H9 (cell line): Measurements from ENCODE around the gene KCNA2. TPM values are rescaled to one million over a fixed set of nuclear protein-coding genes. Genes with fewer than 3 reads are reported as not detected.
A peak's percentile ranks its signal among the peaks of the same experiment; 100 is the strongest.

Source experiments
- DNase-seq: peaks from one replicate; pipeline ENCODE4 v3.0.0-alpha.2; 2017
- H2AFZ ChIP-seq: one replicate; pipeline ENCODE4 v1.6.1; 2013; ENCODE audit warnings: mild to moderate bottlenecking, low read length, control low read depth, moderate library complexity
- H2AK5ac ChIP-seq: 2 replicates; pipeline ENCODE4 v1.6.1; 2013; ENCODE audit warnings: low read length, control low read depth, mixed read lengths; ENCODE audit not compliant: insufficient read length
- H2BK120ac ChIP-seq: one replicate; pipeline ENCODE4 v1.6.1; 2013; ENCODE audit warnings: low read depth, mild to moderate bottlenecking, low read length, control low read depth, inconsistent platforms; ENCODE audit not compliant: poor library complexity, severe bottlenecking
- H2BK12ac ChIP-seq: 2 replicates; pipeline ENCODE4 v1.6.1; 2013; ENCODE audit warnings: low read length, control low read depth, mixed read lengths, low read depth; ENCODE audit not compliant: insufficient read length
- H2BK15ac ChIP-seq: 2 replicates; pipeline ENCODE4 v1.6.1; 2013; ENCODE audit warnings: low read depth, low read length, control low read depth
- H2BK20ac ChIP-seq: one replicate; pipeline ENCODE4 v1.6.1; 2013; ENCODE audit warnings: low read depth, mild to moderate bottlenecking, low read length, control low read depth, inconsistent platforms; ENCODE audit not compliant: poor library complexity, severe bottlenecking
- H2BK5ac ChIP-seq: 2 replicates; pipeline ENCODE4 v1.6.1; 2013; ENCODE audit warnings: low read length, control low read depth, mixed read lengths; ENCODE audit not compliant: insufficient read length
- H3K14ac ChIP-seq: 2 replicates; pipeline ENCODE4 v1.6.1; 2013; ENCODE audit warnings: low read length, control low read depth; ENCODE audit not compliant: insufficient read depth
- H3K18ac ChIP-seq: 2 replicates; pipeline ENCODE4 v1.6.1; 2013; ENCODE audit warnings: low read depth, mild to moderate bottlenecking, mixed read lengths, low read length, control low read depth; ENCODE audit not compliant: insufficient read length
- H3K23ac ChIP-seq: 2 replicates; pipeline ENCODE4 v1.6.1; 2013; ENCODE audit warnings: low read length, control low read depth, mixed read lengths, low read depth; ENCODE audit not compliant: insufficient read length
- H3K23me2 ChIP-seq: 2 replicates; pipeline ENCODE4 v1.6.1; 2013; ENCODE audit warnings: low read depth, mild to moderate bottlenecking, mixed read lengths, low read length, control low read depth; ENCODE audit not compliant: insufficient read length, poor library complexity, severe bottlenecking
- H3K27ac ChIP-seq: 2 replicates; pipeline ENCODE4 v1.5.1; 2013; ENCODE audit warnings: low read length, control low read depth, mixed read lengths, low read depth; ENCODE audit not compliant: insufficient read length
- H3K27me3 ChIP-seq: 2 replicates; pipeline ENCODE4 v1.6.1; 2013; ENCODE audit warnings: low read length, control low read depth, inconsistent platforms; ENCODE audit not compliant: insufficient read depth
- H3K4ac ChIP-seq: 2 replicates; pipeline ENCODE4 v1.6.1; 2013; ENCODE audit warnings: low read depth, mild to moderate bottlenecking, control low read depth, inconsistent platforms, low read length, moderate library complexity
- H3K4me1 ChIP-seq: 2 replicates; pipeline ENCODE4 v1.6.1; 2013; ENCODE audit warnings: low read length, control low read depth, inconsistent platforms; ENCODE audit not compliant: insufficient read depth
- H3K4me2 ChIP-seq: 2 replicates; pipeline ENCODE4 v1.6.1; 2013; ENCODE audit warnings: low read length, control low read depth, mixed read lengths; ENCODE audit not compliant: insufficient read length, insufficient read depth
- H3K56ac ChIP-seq: 2 replicates; pipeline ENCODE4 v1.6.1; 2013; ENCODE audit warnings: low read depth, mild to moderate bottlenecking, mixed read lengths, low read length, control low read depth; ENCODE audit not compliant: insufficient read length
- H3K79me1 ChIP-seq: 2 replicates; pipeline ENCODE4 v1.6.1; 2013; ENCODE audit warnings: low read depth, mild to moderate bottlenecking, moderate library complexity, low read length, control low read depth, inconsistent platforms; ENCODE audit not compliant: insufficient read depth, poor library complexity, severe bottlenecking
- H3K79me2 ChIP-seq: 2 replicates; pipeline ENCODE4 v1.6.1; 2013; ENCODE audit warnings: low read length, control low read depth, inconsistent platforms; ENCODE audit not compliant: insufficient read depth
- H3K9ac ChIP-seq: 2 replicates; pipeline ENCODE4 v1.6.1; 2013; ENCODE audit warnings: low read length, control low read depth, mixed read lengths; ENCODE audit not compliant: insufficient read length; ENCODE audit errors: extremely low read depth
- H3K9me3 ChIP-seq: one replicate; pipeline ENCODE4 v1.6.1; 2013; ENCODE audit warnings: low read depth, low read length, inconsistent platforms; ENCODE audit not compliant: control insufficient read depth
- H3T11ph ChIP-seq: one replicate; pipeline ENCODE4 v1.6.1; 2013; ENCODE audit warnings: mild to moderate bottlenecking, low read length, control low read depth, inconsistent platforms
- H4K20me1 ChIP-seq: one replicate; pipeline ENCODE4 v1.6.1; 2013; ENCODE audit not compliant: control insufficient read depth, insufficient read length, insufficient read depth
- H4K5ac ChIP-seq: 2 replicates; pipeline ENCODE4 v1.6.1; 2013; ENCODE audit warnings: low read depth, mild to moderate bottlenecking, mixed read lengths, low read length, control low read depth; ENCODE audit not compliant: insufficient read length
- H4K8ac ChIP-seq: replicated peaks from 2 replicates; pipeline ENCODE4 v1.6.1; 2013; ENCODE audit warnings: low read length, control low read depth, mixed read lengths, low read depth; ENCODE audit not compliant: insufficient read length
- H4K91ac ChIP-seq: 2 replicates; pipeline ENCODE4 v1.6.1; 2013; ENCODE audit warnings: low read depth, mild to moderate bottlenecking, moderate library complexity, mixed read lengths, low read length, control low read depth; ENCODE audit not compliant: insufficient read length
- H3K27ac Mint-ChIP-seq, 3 experiments: 2 replicates in 2 of 3; 3 replicates in 1 of 3; pipeline ENCODE4 v1.8.0; 2020 to 2021; ENCODE audit warnings: mixed read lengths in 3 of 3, mild to moderate bottlenecking in 1 of 3, moderate library complexity in 1 of 3
- H3K27me3 Mint-ChIP-seq: 2 replicates; pipeline ENCODE4 v1.8.0; 2021; ENCODE audit warnings: low read depth, mild to moderate bottlenecking, moderate library complexity, mixed read lengths
- H3K36me3 Mint-ChIP-seq, 3 experiments: 2 replicates in 2 of 3; 3 replicates in 1 of 3; pipeline ENCODE4 v1.8.0; 2020 to 2021; ENCODE audit warnings: low read depth in 3 of 3, mixed read lengths in 3 of 3; ENCODE audit not compliant: insufficient read depth in 1 of 3
- H3K4me1 Mint-ChIP-seq, 2 experiments: 2 replicates each; pipeline ENCODE4 v1.8.0; 2020; ENCODE audit warnings: mixed read lengths in 2 of 2
- H3K4me3 Mint-ChIP-seq, 2 experiments: 2 replicates in 1 of 2; 3 replicates in 1 of 2; pipeline ENCODE4 v1.8.0; 2020 to 2021; ENCODE audit warnings: mild to moderate bottlenecking in 2 of 2, mixed read lengths in 2 of 2, moderate library complexity in 1 of 2
- H3K9me3 Mint-ChIP-seq, 2 experiments: 2 replicates in 1 of 2; 3 replicates in 1 of 2; pipeline ENCODE4 v1.8.0; 2020; ENCODE audit warnings: mild to moderate bottlenecking in 2 of 2, mixed read lengths in 2 of 2, moderate library complexity in 1 of 2
- CTCF ChIP-seq: fragments of 200-600 bp; sonication (generic); conservative IDR thresholded peaks from 3 replicates; pipeline ENCODE4 v1.8.0; 2021; ENCODE audit warnings: antibody characterized with exemption, mild to moderate bottlenecking
- WGBS: extraction: QIAGEN DNeasy Blood & Tissue Kit; methylation state at CpG from one replicate; pipeline ENCODE4 v1.1.7; 2013; ENCODE audit warnings: missing lambda C conversion rate, low lambda C conversion rate, mixed read lengths; ENCODE audit not compliant: insufficient read length; ENCODE audit errors: extremely low coverage; 5-methylcytosine and 5-hydroxymethylcytosine counted together
- total RNA-seq: library from RNA; stranded (reverse); gene quantifications from 2 replicates; pipeline ENCODE4 v1.2.1, GENCODE V29; 2021

Gene KCNA2
- total RNA-seq, 1 experiment from 2014 or later: 0.33 TPM

- Histone ChIP-seq H3K27ac (no peak overlapping the region), H4K5ac (no peak overlapping the region), H2AK5ac (no peak overlapping the region), H3K4me2 (no peak overlapping the region), H2AFZ (no peak overlapping the region), H2BK120ac (no peak overlapping the region), H3K4me1 (no peaks in the 10 kb centered on the region), H3K18ac (no peak overlapping the region), H2BK20ac (no peak overlapping the region), H2BK12ac (no peak overlapping the region), H2BK5ac (no peak overlapping the region), H3K9ac (no peak overlapping the region), H3K56ac (no peak overlapping the region), H3K23me2 (no peaks in the 10 kb centered on the region), H3K14ac (no peak overlapping the region), H3K9me3 (no peaks in the 10 kb centered on the region), H3K79me2 (no peaks in the 10 kb centered on the region), H4K91ac (no peak overlapping the region), H2BK15ac (no peak overlapping the region), H3K27me3 (no peaks in the 10 kb centered on the region), H3T11ph (no peak overlapping the region), H3K79me1 (no peaks in the 10 kb centered on the region), H3K4ac (no peak overlapping the region), H4K20me1 (no peaks in the 10 kb centered on the region), H4K8ac (no peak overlapping the region), H3K23ac (no peak overlapping the region)
- no peaks in the 10 kb centered on the region for H3K9me3 Mint-ChIP-seq
- TF ChIP-seq CTCF: peak; percentile 92
- DNase-seq: peak; percentile 88
- H3K27ac Mint-ChIP-seq: no peak overlapping the region
- H3K27me3 Mint-ChIP-seq: peaks cover 16% of the 10 kb centered on the region
- no peak overlapping the region for H3K4me3 Mint-ChIP-seq
- H3K4me1 Mint-ChIP-seq: no peaks in the 10 kb centered on the region
- H3K36me3 Mint-ChIP-seq: no peaks in the 10 kb centered on the region
- WGBS: no CpG with 5 or more reads among the region's 13 CpGs
These were observed 24.9 kb upstream of the KCNA2 start for GRCh38 chr1:110630839-110631663.
